HG03521 (cell line): Measurements from ENCODE around the gene UBE4B.

Experiments used
- ATAC-seq: cut with Tn5 transposase; IDR thresholded peaks from one replicate; pipeline ENCODE4 v1.9.1; 2021; ENCODE audit warnings: mild to moderate bottlenecking, moderate library complexity; ENCODE audit not compliant: unreplicated experiment

The UBE4B gene

GRCh38 chr1:10108948-10109708, 76.4 kb downstream of the UBE4B start:
- no peak for ATAC-seq

- no peak for ATAC-seq
These were observed 80.7 kb downstream of the UBE4B start for GRCh38 chr1:10113501-10113900.

- ATAC-seq: no peak
These were observed 82.0 kb downstream of the UBE4B start for GRCh38 chr1:10114746-10115145.

GRCh38 chr1:10117132-10117531, 84.4 kb downstream of the UBE4B start:
- no peak for ATAC-seq

GRCh38 chr1:10117865-10118264, 85.1 kb downstream of the UBE4B start:
- no peak for ATAC-seq

GRCh38 chr1:10121688-10122087, 88.9 kb downstream of the UBE4B start:
- ATAC-seq: no peak

GRCh38 chr1:10122926-10123325, 90.2 kb downstream of the UBE4B start:
- ATAC-seq: no peak

- ATAC-seq: no peak
These were observed 95.5 kb downstream of the UBE4B start for GRCh38 chr1:10128101-10128765.

- no peak for ATAC-seq
These were observed 99.6 kb downstream of the UBE4B start for GRCh38 chr1:10132316-10132715.

- ATAC-seq: no peak
These were observed 100.1 kb downstream of the UBE4B start for GRCh38 chr1:10132852-10133251.

GRCh38 chr1:10140981-10141380, 108.2 kb downstream of the UBE4B start:
- no peak for ATAC-seq

- ATAC-seq: no peak
These were observed 111.3 kb downstream of the UBE4B start for GRCh38 chr1:10143961-10144485.

GRCh38 chr1:10146391-10146790, 113.6 kb downstream of the UBE4B start:
- ATAC-seq: no peak

GRCh38 chr1:10149231-10149630, 116.5 kb downstream of the UBE4B start:
- ATAC-seq: no peak

GRCh38 chr1:10152709-10153284, 120.0 kb downstream of the UBE4B start:
- no peak for ATAC-seq

- no peak for ATAC-seq
These were observed 122.4 kb downstream of the UBE4B start for GRCh38 chr1:10155087-10155712.

- ATAC-seq: no peak
These were observed 127.4 kb downstream of the UBE4B start for GRCh38 chr1:10160173-10160572.

- no peak for ATAC-seq
These were observed 128.2 kb downstream of the UBE4B start for GRCh38 chr1:10160907-10161490.

- no peak for ATAC-seq
These were observed 129.0 kb downstream of the UBE4B start for GRCh38 chr1:10161541-10162290.

- ATAC-seq: no peak
These were observed 136.3 kb downstream of the UBE4B start for GRCh38 chr1:10168912-10169514.
